SH-SY5Y (cell line): ENCODE measurements around the gene MAST4.

ENCODE experiments used
- GATA2 ChIP-seq: IDR thresholded peaks from 2 replicates; pipeline ENCODE4 v1.6.1; 2011; ENCODE audit warnings: mild to moderate bottlenecking, low read depth, low read length
- GATA3 ChIP-seq: IDR thresholded peaks from 2 replicates; pipeline ENCODE4 v1.6.1; 2011; ENCODE audit warnings: low read depth, mild to moderate bottlenecking, low read length, moderate library complexity

MAST4 gene

DNA sequence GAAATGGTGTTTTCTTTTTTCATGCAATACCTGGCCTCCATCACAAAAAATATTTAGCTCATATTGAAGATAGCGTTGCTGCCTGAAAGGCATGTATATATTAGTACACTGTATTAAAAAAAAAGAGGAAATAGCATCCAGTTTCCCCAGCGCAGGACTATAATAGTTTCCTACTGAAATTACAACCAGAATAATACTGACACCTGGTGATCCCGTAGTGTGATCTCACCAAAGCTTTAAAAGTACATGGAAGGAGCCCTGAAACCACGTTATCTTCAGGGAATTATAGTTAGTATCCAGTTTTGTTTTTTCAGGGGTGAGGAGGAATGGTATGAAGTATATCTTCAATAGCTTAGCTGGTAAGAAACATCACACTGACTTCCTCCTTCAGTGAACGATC lies 335.5 kb downstream of the MAST4 start:
- TF ChIP-seq GATA3 (no peak), GATA2 (no peak)

DNA sequence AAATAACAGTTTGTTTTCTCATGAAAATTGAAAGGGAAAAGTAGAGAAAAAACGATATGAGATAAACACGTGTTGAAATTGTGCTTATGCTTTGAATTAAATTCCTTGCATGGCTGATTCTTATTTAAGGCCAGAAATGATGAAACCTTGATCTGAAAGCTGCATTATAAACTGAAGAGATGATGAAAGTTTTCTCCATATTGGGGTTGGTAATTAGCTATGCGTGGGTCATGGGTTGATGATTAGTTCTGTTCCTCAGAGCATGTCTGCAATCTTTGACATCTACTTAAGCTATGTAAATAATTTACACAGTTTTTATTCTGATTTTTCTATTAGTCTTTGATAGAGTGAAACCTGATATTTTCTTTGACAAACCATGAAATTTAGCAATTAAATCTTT lies 336.3 kb downstream of the MAST4 start:
- TF ChIP-seq GATA3: no peak
- no peak for TF ChIP-seq GATA2

DNA sequence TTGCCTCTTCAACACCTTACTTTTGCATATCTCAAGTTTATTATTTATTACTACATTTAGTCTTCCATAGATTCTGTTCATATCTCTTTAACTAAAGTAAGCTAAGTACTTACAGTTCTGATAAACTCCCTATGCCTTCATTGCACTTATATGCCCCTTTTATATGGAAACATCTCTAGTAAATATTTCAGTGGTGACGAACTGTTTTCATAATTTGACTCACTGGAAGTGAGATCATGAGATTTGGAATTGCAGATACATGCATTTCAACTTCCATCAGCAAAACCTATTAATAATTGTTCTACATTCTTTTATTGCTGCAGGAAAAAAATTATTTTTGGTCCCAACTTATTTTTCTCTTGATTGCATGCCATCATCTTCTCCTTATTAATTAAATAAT lies 336.9 kb downstream of the MAST4 start:
- TF ChIP-seq GATA3 (no peak), GATA2 (no peak)

DNA sequence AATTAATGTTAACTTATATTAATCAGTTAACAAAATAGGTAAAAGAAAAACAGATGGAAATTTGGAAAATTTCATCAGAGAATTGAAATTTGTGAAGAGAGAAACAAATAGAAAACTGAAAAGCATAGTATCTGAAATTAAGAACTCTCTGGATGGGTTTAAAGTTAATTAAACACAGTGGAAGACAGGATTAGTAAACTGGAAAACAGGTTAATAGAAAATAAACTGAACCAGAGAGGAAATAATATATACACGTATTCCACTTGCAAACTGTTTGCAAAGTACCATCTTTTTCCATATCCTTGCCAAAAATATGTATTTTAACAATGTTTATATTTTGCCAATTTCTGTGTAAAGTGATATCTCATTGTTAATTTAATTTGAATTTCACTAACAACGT lies 342.9 kb downstream of the MAST4 start:
- TF ChIP-seq GATA2 (no peak), GATA3 (no peak)

DNA sequence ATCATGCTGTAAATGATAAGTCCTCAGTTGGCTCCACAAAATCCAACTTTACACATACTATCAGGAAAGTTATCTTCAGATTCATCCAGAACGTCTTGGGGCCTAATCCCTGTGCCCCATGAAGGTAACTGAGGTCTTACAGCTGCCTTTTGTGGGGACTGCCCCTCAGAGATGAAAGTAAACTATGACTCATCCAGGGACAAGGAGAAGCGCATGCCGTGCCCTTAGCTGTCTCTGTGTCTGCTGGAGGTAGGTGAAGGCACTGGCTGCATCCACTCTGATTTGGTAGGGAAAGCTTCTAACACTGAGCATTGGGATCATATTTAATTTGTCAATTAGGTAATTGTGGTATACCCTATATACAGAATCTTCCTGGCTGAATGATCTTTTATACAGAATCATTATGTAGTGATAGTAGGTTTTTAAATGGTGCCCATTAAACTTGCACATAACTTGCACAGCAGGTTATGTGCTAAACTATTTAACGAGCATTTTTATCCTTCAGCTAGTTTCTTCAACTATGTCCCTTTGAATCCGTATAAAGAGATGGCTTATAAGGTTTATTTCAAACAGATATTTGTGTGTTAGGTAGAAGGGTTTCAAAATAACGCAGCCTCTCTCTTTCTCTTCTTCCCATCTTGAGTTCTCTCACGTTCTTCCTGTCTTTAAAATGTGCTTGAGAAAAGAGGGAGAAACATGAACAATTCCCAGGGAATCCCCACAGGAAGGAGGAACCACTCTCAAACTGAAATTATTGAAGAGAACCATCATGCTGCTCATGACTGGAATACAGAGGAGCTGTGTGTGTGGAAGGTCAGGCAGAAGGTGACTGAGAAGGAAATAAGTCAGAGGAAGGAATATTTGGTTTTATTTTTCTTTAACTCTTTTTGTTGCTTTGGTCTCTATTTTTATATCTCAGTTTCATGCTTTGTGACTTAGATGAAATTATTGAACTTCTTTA lies 349.5 kb downstream of the MAST4 start:
- no peak for TF ChIP-seq GATA3
- TF ChIP-seq GATA2: no peak

DNA sequence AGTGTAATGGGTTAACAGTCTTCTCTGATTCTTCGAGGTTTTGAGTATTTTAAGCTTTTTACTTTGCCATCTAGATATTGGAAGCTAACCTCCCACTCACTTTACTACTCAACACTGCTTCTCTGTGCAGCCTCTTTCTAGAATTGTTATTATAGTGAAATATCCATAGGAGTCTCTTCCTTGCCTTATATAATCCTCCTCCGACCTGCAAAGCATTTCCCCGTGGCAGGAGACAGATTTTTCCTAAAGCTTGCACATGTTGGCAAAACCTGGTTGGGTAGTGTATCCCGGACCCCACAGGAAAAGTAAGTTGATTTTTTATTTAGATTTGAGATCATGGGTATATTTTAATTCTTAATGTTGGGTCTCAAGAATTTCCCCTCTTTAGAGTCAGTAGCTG lies 351.3 kb downstream of the MAST4 start:
- no peak for TF ChIP-seq GATA2
- no peak for TF ChIP-seq GATA3

DNA sequence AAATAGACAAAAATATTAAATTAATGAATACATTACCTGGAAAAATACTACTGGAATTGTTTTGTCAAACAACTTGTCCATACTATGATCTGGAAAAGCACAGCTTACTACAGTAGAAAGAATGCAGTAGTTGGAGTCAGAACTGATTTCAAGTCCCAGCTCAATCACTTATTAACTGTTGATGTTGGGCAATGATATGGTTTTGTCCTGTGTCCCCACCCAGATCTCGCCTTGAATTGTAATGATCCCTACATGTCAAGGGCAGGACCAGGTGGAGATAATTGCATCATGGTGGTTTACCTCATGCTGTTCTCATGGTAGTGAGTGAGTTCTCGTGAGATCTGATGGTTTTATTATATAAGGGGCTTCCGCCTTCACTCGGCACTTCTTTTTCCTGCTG lies 352.9 kb downstream of the MAST4 start:
- no peak for TF ChIP-seq GATA2
- TF ChIP-seq GATA3: no peak

DNA sequence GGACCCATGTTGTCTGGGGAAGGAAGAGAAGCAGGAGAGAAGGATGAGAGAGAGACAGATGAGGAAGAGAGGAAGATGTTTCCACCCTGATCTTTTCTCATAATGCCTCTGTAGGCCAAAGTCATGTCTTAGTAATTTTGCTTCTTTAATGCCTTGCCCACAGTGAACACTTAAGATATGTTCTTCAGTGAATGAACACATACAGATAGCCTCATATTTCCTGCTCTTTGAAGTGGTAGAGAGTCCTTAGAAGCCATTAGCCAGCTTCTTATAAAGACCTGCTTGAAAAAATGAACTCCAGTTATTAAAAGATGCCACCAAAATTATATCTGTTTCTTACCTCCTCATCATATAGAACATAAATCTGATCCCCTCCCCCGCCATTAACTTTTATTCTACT lies 356.0 kb downstream of the MAST4 start:
- TF ChIP-seq GATA3 (no peak), GATA2 (no peak)

DNA sequence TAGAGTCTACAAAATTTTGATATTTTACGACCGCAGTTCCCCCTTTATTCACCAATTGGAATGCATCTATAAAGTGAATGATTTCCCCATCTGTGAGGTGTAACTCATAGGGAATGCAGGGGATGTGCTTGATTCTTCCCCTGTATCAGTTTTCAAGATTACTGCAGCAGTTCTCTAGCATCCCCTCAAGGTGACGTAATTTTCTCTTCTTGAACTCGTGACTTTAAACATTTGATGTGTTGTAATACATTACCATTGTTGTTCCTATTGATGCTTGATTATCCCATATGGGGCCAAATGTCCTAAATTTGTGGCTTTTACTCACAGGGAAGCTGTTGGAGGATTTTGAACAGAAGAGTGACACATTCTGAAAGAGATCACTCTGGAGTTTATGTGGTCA lies 360.2 kb downstream of the MAST4 start:
- TF ChIP-seq GATA3 (no peak), GATA2 (no peak)

DNA sequence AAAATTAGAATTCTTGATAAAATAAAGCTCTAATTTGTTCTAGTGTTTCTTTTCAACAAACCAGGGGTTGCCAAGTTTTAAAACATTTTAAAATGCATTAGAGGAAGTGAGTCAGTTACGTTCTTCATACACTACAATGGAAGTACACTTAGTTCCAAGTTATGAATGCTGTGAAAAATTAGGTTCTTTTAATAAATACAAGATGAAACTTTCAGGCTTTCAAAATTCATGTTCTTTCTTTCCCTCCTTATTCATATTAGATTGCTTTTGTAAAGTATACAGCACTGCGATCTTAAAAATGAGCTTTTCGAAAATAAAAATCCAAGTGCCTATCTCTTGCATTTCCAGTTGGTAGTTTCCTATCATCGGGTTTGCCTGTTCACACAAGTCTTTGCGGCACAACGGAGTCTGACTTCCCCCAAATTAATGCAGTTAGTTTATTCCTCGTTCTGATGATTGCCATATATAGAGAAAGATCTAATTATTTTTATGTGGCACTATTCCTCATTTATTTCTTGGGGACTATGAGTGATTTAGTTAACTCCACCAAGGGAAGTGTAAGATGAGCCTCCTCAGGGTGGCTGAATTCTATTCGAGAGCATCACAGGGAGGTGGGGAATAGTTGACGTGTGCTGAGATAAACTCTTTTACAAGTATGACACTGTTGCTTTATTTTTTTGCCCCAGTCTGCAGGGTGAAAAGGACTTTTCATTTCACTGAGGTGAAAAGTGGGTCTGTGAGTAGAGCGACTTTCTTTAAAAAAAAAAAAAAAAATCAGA lies 362.2 kb downstream of the MAST4 start:
- TF ChIP-seq GATA2 (no peak), GATA3 (no peak)

DNA sequence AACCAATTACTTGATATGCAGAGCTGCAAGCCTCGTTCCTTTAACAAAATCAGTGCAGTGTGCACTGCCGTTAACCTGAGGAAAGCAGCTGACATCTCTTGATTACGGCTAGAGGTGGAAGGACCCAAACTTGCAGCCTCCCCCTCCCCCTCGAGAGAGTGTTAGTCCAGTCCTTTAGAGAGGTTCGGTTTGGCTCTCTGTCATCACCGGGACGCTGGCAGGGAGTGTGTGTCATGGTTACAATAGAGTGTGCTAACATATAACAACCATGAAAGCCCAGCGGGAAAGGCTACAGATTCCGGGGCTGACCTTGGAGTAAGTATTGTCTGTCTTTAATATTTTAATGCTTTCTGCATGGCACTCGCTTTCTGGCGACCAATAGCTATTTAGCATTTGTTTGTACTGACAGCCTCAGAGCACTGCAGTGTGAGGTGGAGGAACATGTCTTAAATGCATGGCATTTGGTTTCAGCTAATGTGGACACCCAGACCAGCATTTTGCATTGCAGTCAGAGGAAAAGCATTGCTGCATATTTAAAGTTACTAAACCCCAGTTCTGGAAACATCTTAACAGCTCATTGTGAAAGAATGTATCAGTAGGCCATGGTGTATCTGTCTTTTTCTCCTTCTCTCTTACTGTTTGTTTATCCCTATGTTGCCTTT lies 362.9 kb downstream of the MAST4 start:
- TF ChIP-seq GATA3: no peak
- TF ChIP-seq GATA2: no peak

DNA sequence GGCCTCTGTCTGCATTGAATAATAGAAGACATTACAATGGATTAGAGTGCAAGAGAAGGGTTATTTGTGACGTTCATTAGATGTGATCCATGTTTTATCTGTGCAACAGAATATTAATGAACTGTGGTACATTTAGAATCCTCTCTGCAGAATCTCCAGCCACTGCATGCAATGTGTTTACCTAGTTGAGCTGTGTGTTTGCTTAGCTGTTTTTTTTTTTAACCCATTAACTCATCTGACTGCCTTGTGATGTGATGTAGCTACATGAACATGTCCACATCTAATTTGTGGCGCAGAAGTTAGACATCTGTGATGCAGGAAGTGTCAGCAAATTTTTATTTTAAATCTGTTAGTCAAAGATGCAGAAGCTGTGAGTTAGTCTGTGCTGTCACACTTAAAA lies 363.5 kb downstream of the MAST4 start:
- TF ChIP-seq GATA3 (no peak), GATA2 (no peak)

DNA sequence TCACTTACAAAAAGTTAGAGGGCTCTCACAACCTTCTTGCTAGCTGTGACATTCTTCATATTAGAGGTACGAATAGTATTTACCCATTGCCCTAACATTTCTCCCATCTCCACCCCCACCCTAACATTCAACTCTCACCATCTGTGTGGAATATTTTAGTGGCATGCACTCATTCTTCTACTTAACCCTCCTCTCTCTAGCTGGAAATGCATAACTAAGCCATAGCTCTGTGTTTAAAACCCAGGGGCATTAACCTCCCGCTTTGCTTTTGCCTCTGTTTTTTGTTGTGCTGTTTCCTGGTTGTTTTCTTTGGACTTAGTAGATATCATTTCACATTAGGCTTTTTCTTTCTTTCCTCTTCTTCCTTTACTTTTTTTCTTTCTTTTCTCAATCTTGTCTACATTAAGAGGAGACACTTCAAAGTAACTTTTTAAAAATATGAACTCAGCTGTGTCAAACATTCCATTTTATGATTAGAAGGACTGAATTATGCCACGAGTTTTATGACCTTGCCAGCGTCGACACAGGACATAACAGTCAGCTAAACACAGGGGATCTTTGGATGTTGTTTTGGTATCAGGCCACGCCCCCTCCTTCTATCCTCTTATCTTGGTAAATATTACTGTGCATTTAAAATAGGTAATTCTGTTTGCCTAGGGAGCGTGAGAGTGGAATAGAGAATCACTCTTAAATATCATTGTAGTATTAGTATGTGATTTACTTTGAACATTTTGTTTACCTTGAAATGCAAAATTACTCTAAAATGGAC lies 364.4 kb downstream of the MAST4 start:
- TF ChIP-seq GATA3 (no peak), GATA2 (no peak)
